Right renal pelvis (tissue), 4 donors: Measurements from ENCODE around the gene ROR1. TPM values are rescaled to one million over a fixed set of nuclear protein-coding genes. Genes with fewer than 3 reads are reported as not detected.
"Not testable (repeated sequence)": the region's sequence is repeated elsewhere in the genome, so short reads cannot be mapped to it uniquely, and the experiment has no call there.

Experiments
- DNase-seq, 4 donors: peaks; one replicate each; pipeline ENCODE4 v3.0.0-alpha.2; 2013; ENCODE audit warnings: low read depth in 4 of 4, low spot score in 3 of 4, missing footprints in 1 of 4
- polyA plus RNA-seq, 4 donors: library from polyadenylated mRNA; unstranded; fragments of 120-200 nt; gene quantifications; one replicate each; pipeline ENCODE4 v1.2.1, GENCODE V29; 2013; ENCODE audit not compliant: insufficient read length in 4 of 4

Gene ROR1
- polyA plus RNA-seq, 4 donors, result 30.2 to 39.6 (median 34.6) TPM

DNA sequence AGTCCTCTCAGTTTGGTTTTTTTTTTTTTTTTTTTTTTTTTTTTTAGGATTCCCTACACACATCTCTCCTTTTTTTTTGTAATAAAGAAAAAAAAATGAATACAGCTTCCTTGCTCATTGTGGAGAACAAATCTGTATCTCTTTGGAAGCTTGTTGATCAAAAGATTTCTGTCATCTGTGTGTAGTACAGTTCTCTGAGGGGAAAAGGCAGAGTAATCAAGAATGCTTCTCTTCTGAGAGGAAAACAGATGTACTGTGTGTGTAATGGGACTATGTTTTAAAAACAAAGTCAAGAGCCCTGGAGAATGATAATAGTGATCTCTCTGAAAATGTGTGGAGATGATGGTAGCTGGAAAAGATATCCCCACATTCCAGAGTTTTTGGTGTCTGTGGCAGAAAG is 16.5 kb upstream of the ROR1 start:
- no peak for DNase-seq

DNA sequence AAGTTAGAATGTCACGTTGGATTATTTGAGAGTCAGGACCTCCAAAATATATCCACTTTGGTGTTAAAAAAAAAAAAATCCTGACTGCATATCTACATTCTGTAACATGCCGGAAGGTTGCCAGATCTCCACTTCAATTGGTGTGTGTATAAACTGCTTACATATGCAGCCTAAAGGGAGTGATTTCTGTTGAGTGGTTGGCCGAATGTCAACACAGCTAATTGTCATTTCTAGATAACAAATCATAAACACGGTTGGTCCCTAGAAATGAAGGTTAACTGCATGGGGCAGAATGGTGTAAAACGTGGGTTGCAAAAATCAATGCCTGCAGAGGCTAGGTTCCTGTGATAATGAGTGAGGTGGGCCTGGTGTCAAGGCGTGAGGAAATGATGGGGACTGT is 15.0 kb upstream of the ROR1 start:
- no peak for DNase-seq

DNA sequence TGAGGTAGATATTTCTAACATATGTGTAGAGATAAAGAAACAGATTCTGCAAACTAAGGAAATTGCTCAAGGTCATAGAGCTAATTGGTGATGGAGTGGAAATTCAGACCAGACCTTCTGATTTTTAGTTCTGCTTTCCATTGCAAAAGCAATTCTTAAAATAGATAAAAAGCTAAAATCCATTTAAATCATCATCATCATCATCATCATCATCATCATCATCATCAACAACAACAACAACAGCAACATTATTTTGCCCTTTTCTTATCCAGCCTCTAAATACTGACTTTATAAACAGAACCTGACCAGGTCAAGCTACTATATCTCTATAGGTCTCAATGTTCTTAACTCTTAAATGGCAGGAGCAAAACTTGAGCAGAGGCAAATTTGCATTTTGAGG is 14.0 kb upstream of the ROR1 start:
- DNase-seq, result no peak

DNA sequence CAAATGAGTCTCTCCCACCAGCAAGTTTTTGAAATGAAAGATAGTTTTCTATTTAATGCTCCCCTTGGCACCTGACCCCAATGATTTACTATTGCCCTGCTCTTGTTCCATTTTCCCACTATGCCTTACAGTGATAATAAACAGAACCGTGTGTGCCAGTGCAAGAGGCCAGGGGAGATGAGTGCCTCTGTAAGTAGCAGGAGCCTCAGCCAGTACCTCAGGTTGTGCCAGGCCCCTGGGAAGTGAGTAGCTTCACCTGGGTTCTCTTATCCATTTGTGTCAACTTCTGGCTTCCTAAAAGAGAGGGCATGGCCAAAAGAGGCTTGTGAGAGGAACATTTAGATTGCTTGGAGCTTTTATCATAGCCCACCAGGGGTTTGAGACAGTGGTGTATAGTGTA is 3.4 kb upstream of the ROR1 start:
- no peak for DNase-seq

DNA sequence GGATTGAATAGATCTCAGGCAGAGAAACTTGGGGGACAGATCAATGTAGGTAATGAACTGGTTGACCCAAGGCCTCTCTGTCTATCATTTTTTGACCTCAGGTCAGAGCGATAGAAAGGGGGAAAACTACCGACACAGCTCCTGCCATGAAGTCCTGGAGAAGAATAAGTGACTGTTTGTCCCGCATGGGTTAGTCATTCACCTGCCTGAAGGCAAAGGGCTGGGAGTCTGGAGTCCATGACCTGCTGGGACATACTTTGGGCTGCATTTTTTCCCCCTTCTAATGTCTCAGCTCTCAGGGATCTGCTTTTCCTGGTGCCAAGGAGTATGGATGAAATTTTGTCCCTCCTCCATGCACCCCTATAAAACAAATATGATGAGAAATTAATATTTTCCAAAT is 1.6 kb upstream of the ROR1 start:
- DNase-seq, result no peak

DNA sequence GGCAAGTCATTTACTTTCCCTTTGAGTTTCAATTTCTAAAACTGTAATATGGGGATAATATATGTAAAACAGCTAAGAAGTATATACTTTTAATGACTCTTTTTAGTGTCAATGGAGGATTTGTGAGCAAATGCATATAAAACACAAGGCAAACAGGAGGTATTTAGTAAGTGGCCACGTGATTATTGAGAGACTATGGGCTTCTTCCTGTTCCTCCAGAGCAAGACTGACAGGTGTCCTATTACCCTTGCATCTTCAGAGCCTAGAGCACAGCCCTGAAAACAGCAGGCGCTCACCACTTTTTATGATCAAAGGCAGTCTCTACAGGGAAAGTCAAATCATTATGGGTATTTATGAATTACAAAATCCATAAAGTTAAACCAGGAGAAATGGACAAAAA is 941 bp upstream of the ROR1 start:
- no peak for DNase-seq

DNA sequence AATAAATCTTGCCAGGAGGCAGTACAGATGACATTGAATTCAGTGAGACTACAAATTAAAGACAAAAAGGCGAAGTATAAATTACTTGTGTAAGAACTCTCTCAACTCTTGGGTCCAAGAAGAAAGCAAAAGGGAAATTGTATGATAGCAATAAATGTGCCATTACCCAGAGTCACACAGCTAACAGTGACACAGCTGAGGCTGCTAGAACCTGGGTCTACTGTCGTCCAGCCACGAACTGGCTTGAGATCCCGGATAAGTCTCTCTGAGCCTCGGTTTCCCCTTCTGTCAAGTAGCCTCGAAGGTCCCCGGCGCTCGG is 362 bp upstream of the ROR1 start:
- no peak for DNase-seq

DNA sequence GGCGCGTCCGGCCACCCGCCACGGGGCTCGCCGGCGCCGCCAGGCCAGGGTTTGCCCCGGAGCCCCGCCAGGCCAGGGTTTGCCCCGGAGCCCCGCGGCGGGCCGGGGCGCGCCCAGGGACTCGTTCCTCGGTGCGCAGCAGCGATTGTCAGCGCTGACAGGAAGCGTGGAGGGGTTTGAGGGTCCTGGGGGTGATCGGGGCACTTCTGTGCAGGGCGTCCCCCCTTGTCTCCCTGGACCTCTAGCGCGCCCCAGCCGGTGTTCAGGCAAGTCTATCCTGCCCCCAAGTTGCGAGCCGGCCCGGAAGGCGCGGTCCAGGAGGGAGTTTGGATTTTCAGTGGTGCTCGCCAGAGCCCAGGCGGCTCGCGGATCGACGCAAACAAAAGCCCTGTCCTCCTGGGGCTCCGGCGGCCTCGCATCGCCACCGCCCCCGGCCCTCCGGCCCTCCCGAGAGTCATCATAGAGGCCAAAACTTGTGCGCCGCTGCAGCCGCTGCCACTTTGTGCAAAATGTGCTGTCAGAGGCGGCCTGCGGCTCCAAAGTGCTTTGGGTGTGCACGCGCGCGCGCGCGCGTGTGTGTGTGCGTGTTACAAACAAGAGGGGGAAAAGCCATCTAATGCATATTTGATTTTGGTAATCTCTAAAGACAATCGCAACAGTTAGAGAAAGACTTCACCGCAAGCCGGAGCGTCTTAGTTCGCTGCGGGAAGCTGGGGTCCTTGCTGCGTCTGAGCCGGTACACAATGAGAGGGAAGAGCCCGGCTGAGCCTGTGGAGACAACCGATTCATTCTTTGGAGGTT is 1.0 kb downstream of the ROR1 start:
- DNase-seq, result peak in 1 of 4 donors; percentile 60

DNA sequence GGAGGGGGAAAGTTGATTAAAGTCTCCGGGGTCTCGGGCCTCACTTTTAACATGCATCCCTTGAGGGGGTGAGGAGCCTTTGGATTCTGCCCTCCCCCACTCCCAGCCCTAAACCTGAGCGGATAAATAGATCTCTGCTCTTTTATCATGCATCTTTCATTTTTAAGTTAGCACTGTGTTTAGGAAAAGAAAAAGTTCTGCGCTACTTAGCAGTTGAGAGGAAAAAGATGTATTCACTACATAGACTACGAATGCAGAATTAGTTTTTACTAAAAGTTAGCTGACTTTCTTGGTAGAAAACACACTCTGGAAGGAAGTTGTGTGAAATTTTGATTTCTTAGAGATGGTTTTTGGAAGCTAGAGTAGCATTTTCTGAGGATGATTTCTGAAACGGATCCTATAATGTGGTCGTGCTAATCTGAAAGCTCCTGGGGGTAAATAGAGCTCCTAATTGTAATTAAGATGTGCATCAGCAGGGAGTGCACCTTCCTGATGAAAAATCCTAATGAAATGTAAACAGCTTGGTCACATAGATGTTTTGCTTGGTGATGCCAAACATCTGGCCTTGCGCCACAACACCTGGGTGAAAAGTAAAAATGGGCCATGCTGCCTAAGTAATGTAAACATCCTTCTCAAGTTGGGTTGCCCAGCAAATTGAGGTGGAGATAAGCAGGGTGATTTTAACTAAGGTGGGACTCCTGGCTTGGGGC is 1.8 kb downstream of the ROR1 start:
- no peak for DNase-seq

DNA sequence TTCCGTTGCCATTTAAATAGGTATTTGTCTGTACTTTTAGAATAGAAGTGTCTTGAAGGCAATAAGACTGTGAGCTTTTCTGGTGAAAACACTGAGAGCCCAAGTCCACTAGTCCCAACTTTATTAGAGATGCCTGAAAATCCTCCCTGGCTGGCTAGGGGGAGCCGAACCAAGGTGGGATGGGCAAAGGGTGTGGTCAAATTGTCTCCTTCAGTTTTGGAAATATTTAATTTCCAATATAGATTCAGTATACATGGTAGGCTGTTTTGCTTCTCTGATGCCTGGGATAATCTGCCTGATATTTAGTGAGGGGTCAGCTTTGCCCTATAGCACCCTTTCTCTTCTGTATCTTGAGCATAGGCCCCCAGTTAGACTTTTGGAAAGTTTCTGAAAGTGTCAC is 3.5 kb downstream of the ROR1 start:
- DNase-seq, result no peak

DNA sequence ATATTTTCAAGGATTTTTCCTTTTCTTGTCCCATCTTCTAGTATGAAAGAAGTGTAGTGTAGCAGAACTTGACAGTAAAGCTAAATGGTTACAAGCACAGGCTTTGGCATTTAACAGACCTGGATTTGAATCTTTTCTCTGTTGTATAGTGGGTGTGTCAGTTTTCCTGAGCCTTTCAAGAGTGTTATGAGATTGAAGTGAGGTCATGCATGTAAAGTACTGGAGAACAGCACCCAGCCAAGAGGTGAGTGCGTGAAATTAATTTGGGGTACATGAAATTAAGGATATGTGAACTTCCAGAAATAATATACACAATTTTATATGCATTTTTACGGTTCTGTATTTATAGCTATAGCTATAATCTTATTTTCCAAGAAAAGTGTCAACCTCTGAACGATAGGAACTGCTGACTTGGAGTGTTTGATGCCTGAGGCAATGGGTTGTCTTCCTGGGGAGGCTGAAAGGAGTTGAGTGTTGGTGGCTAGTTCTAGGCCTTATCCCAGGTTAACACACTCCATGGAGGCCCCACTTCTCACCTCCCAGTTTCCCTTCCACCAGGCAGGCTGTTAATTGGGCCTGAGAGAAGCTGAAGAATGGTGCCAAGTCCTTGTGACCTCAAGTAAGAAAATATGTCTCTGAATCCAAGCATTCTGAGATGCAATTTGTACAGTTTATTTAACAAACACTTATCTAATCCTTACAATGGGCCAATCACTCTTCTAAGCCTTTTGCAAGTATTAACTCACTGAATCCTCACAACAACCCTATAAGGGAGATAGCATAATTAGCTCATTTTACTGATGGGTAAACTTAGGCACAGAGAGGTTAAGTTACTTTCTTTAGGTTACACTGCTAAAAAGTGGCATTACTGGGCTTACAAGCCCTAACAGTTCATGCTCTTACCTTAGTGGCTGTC is 4.4 kb downstream of the ROR1 start:
- no peak for DNase-seq

DNA sequence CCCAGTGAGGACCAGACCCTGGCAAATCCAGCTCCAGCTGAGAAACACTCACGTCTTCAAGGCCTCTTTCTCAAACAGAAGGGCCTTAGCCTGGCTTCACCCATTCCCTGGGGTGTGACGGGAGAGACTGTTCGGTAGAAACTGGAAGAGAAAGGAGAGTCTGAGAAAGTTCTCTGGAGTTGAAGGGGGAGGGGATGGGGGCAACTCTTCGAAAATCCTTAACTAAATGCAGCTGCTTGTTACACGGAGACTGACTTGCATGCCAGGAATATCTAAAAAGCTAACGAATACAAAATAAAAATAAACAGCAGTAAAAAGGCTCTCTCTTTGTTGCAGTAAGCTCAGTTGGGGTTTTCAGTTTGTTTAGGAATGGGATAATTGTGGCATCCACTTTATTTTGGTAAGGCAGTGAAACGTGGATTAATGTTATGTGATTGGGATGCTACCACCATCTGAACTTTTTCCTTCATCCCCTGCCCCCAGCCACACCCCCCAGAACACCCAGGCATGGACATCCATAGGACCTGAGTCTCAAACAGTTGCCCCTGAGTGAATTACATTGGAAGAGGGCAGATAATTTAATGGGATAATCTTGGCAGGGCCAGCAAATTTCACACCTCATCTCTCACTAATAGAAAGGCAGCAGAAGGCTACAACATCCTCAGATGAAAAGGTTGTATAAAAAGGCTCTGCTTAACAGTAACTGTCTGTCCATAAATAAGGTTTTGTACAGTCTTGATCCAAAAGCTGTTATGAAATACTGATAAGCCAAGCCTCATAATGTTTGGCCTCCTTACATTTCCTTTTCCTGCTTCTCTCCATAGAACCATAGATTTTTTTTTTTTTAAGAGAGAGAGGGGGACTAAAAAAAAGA is 5.8 kb downstream of the ROR1 start:
- DNase-seq, result no peak

DNA sequence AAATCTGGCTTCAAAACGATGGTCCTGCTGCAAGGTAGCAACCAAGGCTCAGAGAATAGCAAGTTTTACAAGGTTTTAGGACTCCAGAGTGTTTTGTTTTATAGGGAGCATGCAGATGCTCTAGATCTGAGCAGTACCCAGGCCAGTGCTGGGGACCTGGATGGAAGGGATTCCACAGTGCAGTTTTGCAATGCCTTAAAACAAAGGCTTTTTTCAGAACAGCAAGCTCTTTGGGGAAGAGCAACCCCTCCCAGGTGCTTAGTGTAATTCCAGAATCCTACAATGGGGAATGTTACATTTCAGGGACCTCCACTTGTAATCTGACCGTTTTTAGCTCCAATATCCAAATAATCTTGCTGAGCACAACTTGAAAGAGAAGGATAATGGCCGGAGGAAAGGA is 6.7 kb downstream of the ROR1 start:
- DNase-seq, result no peak

DNA sequence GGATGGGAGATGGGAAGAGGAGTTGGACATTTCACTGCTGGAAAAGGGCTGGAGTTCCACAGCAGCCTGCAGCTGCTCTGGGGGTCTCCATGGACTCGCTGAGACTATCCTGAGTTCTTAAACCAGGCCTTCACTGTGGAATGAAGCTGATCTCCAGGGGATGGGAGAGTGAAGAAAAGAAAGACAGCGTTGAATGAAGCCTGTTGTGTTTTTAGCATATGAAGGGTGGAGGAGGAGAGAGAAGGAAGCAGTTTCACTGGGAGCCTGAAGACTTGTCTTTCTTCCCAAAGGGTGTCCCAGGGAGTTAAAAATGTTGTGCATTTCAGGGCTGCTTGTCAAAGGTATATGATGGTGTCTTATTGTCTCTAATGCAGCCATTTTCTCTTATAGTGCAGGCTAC is 9.2 kb downstream of the ROR1 start:
- DNase-seq, result no peak

DNA sequence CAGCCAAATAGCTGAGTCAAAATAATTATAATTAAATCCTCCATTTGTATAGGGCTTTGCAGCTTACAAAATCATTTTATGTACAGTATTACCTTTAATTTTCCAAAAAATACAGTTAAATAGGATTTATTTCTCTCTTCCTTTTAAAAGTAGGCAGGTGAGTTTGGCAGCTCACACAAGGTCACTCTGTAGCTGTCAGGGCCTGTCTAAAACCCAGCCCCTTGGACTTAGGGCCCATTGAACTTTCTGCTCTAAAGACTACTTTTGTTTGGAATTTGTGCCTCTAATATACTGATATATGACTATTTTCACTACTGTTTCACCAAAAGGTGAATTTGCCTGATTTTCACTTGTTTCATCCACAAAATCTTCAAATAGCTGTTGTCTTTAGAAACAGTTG is 10.3 kb downstream of the ROR1 start:
- no peak for DNase-seq

DNA sequence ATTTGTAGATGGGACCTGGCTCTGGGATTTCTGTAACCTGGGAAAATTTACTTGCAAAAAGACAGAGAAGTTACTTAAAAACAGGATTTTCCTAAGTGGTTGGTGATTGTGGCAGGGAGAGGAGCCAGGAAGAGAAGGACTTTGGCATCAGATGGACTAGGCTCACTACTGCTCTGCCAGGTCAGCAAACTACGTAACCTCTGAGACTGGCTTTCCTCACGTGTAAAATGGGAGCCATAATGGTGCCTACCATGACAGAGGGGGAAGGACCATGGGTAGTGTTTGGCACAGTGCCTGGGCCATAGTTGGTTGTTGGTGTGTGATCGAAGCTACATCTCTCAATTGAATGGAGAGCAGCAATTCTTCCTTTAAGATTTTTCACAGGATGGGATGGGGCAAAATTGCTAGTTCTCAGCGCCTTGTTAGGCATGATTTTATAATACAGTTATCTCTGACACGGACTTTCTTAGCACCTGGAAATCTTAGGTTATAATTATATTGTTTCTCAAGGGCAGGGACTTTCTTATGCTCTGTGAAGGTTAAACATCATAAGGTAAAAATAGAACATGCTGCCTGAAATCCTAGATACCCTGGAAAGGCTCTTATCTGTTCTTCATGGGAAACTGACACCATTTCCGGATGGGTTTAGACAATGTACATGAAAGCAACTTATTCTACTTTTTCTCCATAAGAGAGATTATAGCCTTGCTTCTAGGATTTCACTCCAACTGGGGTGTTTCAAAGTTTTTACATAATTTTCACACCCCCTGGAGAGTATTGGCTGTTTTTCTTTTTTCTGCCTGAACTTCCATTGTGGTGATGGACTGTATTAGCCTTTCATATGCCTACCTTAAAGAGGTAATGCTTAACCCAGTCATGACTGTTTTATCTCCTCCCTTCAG is 10.9 kb downstream of the ROR1 start:
- DNase-seq, result no peak

DNA sequence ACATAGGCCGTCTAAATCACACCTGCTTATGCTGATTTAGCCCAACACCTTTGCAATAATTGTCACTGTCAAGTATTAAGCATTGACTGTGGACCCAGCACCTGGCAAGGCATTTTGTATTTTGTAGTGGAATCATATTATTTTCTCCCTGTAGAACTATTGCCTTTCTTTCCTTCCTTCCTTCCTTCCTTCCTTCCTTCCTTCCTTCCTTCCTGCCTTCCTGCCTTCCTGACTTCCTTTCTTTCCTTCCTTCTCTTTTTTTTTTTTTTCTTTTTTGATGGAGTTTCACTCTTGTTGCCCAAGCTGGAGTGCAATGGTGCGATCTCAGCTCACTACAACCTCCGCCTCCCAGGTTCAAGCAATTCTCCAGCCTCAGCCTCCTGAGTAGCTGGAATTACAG is 13.5 kb downstream of the ROR1 start:
- DNase-seq, result not testable (repeated sequence)

DNA sequence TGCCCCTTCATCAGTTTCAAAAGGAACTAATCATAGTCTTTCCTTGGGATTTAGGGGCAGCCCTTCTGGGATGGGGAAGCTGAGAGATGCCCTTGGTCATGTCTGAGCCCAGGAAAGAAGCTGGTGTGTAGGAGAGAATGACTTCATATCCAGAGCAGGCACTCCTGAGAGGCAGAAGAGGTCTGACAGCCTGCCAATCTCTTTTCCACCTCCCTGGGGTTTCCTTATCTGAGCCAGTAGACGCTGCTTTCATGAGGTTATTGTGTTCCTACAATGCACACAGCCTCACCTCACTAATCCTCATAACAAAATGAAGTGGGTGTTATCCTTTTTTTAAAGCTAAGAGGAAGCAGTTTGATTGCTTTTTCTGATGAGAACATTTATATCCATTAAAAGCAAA is 14.1 kb downstream of the ROR1 start:
- no peak for DNase-seq

DNA sequence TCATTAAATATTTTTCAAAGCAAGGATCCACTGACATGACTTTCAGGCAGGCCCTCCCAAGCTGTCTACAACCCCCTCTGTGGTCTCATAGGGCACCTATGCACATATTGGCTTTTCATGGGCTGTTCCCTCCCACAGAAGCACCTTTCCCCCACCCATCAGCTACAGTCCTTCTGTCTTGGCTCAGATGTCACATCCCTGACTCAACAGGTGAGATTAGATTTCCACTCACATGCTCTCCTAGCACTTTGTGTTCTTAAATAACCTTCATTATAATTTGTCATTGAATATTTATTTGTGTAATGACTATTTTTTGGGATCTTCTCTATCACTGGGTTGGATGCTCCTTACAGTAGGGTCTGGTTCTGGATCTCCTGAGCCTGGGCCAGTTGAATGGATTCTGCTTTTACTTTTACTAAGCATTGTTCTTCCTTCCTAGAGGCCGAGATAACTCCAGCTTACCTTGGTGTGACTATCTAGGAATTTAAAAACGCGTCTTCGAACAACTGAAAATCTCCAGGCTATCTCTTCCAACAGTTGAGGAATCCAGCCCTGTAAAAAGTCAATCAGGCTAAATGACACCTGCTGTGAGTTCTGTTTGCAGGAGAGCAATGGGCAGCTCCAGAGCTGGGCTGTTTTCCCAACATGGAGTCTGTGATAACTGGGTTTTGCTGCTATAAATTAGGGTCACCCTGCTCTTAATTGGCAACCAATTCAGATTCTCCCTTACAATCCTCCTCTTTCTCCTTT is 16.2 kb downstream of the ROR1 start:
- no peak for DNase-seq
